ENCODE measurements around the gene SIN3A.

DNA sequence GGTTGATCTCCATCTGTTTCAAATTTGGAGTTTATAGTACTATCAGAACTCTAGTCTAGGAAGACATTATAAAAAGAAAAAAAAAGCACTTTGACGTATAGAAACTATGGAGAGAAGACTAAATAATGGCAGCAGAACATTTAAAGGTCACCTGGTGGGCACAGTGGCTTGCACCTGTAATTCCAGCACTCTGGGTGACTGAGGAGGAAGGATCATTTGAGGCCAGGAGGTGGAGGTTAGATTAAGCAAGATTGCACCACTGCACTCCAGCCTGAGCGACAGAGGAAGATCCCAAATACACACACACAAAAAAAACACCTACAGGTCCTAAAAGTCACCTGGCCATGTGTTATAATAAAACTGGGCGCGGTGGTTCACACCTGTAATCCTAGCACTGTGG, 13.8 kb downstream of the SIN3A start:
- TF ChIP-seq, protein P1, sequence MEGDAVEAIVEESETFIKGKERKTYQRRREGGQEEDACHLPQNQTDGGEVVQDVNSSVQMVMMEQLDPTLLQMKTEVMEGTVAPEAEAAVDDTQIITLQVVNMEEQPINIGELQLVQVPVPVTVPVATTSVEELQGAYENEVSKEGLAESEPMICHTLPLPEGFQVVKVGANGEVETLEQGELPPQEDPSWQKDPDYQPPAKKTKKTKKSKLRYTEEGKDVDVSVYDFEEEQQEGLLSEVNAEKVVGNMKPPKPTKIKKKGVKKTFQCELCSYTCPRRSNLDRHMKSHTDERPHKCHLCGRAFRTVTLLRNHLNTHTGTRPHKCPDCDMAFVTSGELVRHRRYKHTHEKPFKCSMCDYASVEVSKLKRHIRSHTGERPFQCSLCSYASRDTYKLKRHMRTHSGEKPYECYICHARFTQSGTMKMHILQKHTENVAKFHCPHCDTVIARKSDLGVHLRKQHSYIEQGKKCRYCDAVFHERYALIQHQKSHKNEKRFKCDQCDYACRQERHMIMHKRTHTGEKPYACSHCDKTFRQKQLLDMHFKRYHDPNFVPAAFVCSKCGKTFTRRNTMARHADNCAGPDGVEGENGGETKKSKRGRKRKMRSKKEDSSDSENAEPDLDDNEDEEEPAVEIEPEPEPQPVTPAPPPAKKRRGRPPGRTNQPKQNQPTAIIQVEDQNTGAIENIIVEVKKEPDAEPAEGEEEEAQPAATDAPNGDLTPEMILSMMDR (IDR thresholded peaks at IDR 0.05) = no peak
- TF ChIP-seq POLR2A (IDR thresholded peaks at IDR 0.05) = no peak

Data from Peyer's patch (tissue), 4 donors.